Neural progenitor cell (in vitro differentiated cells): ENCODE measurements around the gene CLCNKA.

Source experiments
- EZH2phosphoT487 ChIP-seq: fragments of 200-600 bp; sonication (generic); IDR thresholded peaks from 2 replicates; pipeline ENCODE4 v1.6.1; 2017; ENCODE audit warnings: antibody characterized with exemption
- TF ChIP-seq, protein P1 (sequence below): fragments of 200-600 bp; sonication (generic); IDR thresholded peaks from 2 replicates; pipeline ENCODE4 v1.5.1; 2017; ENCODE audit warnings: antibody characterized with exemption, mild to moderate bottlenecking

- TF ChIP-seq, protein P1, sequence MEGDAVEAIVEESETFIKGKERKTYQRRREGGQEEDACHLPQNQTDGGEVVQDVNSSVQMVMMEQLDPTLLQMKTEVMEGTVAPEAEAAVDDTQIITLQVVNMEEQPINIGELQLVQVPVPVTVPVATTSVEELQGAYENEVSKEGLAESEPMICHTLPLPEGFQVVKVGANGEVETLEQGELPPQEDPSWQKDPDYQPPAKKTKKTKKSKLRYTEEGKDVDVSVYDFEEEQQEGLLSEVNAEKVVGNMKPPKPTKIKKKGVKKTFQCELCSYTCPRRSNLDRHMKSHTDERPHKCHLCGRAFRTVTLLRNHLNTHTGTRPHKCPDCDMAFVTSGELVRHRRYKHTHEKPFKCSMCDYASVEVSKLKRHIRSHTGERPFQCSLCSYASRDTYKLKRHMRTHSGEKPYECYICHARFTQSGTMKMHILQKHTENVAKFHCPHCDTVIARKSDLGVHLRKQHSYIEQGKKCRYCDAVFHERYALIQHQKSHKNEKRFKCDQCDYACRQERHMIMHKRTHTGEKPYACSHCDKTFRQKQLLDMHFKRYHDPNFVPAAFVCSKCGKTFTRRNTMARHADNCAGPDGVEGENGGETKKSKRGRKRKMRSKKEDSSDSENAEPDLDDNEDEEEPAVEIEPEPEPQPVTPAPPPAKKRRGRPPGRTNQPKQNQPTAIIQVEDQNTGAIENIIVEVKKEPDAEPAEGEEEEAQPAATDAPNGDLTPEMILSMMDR, result no peak
- TF ChIP-seq EZH2phosphoT487, result no peak
These were observed 2.1 kb upstream of the CLCNKA start for GRCh38 chr1:16019644-16020277.
